ENCODE measurements around the gene ANO2. TPM values are rescaled to one million over a fixed set of nuclear protein-coding genes. Genes with fewer than 3 reads are reported as not detected.

The ANO2 gene
- total and polyA plus RNA-seq, 2 donors (not counting 3 experiments of a cell fraction or from before 2014, with no cell fraction given) = 15.4 to 65.0 TPM

DNA sequence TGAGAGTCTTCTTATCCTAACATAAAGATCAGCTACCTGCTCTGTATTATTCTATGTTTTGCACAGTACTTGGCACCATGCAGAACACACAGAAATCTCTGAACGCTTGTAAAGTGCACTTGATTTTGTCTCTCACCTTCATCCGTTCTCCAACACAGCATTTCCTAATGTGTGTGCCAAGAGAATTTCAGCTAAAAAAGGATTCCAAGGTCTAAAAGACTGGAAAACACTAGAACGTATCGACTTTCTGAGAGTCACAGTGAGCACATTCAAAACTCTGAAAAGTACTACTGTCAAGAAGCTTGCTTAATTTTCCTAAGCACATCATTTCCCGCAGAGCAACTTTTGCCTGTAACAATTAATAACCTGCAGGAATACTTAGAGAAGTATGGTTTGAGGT lies 211.1 kb downstream of the ANO2 start:
- FAIRE-seq = no peak
- no peaks in the 10 kb centered on the region for H3K9me3 ChIP-seq (replicated peaks; ENCODE audit: control insufficient read depth, insufficient read depth, low read length)

More for the DNA sequence above, 211.1 kb downstream of the ANO2 start:
- ChIA-PET CTCF (interaction anchor here (7.5 kb wide), 1 partner anchor 11 kb away, joined by 57 read pairs; no protein-coding TSS in a partner anchor), POLR2A (no interaction called here)
- H3K27ac ChIP-seq (ENCODE audit: insufficient read depth, low read depth, low read length) = no peak overlapping the region
- TF ChIP-seq POLR2A (IDR thresholded peaks at IDR 0.05; ENCODE audit: low read depth, low read length) = no peak
- no peak for TF ChIP-seq GATA2 (IDR thresholded peaks at IDR 0.05; ENCODE audit: insufficient read depth, insufficient read length, low read depth, low read length)
- TF ChIP-seq, protein P1, sequence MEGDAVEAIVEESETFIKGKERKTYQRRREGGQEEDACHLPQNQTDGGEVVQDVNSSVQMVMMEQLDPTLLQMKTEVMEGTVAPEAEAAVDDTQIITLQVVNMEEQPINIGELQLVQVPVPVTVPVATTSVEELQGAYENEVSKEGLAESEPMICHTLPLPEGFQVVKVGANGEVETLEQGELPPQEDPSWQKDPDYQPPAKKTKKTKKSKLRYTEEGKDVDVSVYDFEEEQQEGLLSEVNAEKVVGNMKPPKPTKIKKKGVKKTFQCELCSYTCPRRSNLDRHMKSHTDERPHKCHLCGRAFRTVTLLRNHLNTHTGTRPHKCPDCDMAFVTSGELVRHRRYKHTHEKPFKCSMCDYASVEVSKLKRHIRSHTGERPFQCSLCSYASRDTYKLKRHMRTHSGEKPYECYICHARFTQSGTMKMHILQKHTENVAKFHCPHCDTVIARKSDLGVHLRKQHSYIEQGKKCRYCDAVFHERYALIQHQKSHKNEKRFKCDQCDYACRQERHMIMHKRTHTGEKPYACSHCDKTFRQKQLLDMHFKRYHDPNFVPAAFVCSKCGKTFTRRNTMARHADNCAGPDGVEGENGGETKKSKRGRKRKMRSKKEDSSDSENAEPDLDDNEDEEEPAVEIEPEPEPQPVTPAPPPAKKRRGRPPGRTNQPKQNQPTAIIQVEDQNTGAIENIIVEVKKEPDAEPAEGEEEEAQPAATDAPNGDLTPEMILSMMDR (IDR thresholded peaks at IDR 0.05; ENCODE audit: extremely low read depth in 1 of 2, insufficient read depth in 1 of 2, low read depth in 1 of 2, low read length in 2 of 2) = no peak
- no peak for TF ChIP-seq EZH2 (IDR thresholded peaks at IDR 0.05; ENCODE audit: borderline replicate concordance, low read depth, low read length, severe bottlenecking)
- TF ChIP-seq MYC (IDR thresholded peaks at IDR 0.05; ENCODE audit: low read depth, low read length) = no peak
- no peak for TF ChIP-seq FOS (IDR thresholded peaks at IDR 0.05; ENCODE audit: borderline replicate concordance, insufficient read depth, low read length)
- TF ChIP-seq POLR2AphosphoS5 (IDR thresholded peaks at IDR 0.05; ENCODE audit: insufficient read depth, low read depth, low read length) = no peak
- no peak for TF ChIP-seq MAX (IDR thresholded peaks at IDR 0.05; ENCODE audit: insufficient read depth, insufficient read length)
- TF ChIP-seq JUN (IDR thresholded peaks at IDR 0.05; ENCODE audit: borderline replicate concordance, insufficient read depth, insufficient read length, low read depth) = no peak
- DNase-seq (ENCODE audit: low read depth, low spot score) = no peak
- H3K79me2 ChIP-seq (ENCODE audit: control insufficient read depth, insufficient read depth, low read length) = no peaks in the 10 kb centered on the region
- intact Hi-C loops (cut with micrococcal nuclease) (no loop called here), dilution Hi-C loops (cut with MboI; ENCODE audit: extremely low pct_ligation_motif_present, low sequenced_read_pairs) (no loop called here)
- H3K9me1 ChIP-seq (replicated peaks; ENCODE audit: control insufficient read depth, extremely low read depth, insufficient read depth, low read length) = no peaks in the 10 kb centered on the region
- peaks cover 14 to 37% of the 10 kb centered on the region in 2 experiments for H3K36me3 ChIP-seq (ENCODE audit: control insufficient read depth in 2 of 2, extremely low read depth in 1 of 2, insufficient read depth in 2 of 2, low read length in 2 of 2)
- H3K27me3 ChIP-seq (ENCODE audit: control insufficient read depth in 2 of 2, insufficient read depth in 2 of 2, low read length in 2 of 2) = no peaks in the 10 kb centered on the region
- no peak overlapping the region for H3K4me3 ChIP-seq (replicated peaks in 1 of 3; ENCODE audit: insufficient read depth in 1 of 3, low read depth in 1 of 3, low read length in 3 of 3)
- peaks cover 3% of the 10 kb centered on the region for H4K20me1 ChIP-seq (replicated peaks; ENCODE audit: control insufficient read depth, extremely low read depth, insufficient read depth, low read length)
- H3K4me1 ChIP-seq (ENCODE audit: control insufficient read depth, extremely low read depth, insufficient read depth, low read length) = no peaks in the 10 kb centered on the region
- H2AFZ ChIP-seq (ENCODE audit: low read depth, low read length) = no peak overlapping the region
- no peak overlapping the region for H3K9ac ChIP-seq (replicated peaks; ENCODE audit: extremely low read depth, insufficient read depth, low read length)
- H3K4me2 ChIP-seq (ENCODE audit: insufficient read depth, low read length) = no peak overlapping the region
- BruUV-seq (replicated peaks) = no TSS peak
